ENCODE data around the gene PRPF4.
"Not testable (repeated sequence)": the region's sequence is repeated elsewhere in the genome, so short reads cannot be mapped to it uniquely, and the experiment has no call there.

Gene PRPF4

DNA sequence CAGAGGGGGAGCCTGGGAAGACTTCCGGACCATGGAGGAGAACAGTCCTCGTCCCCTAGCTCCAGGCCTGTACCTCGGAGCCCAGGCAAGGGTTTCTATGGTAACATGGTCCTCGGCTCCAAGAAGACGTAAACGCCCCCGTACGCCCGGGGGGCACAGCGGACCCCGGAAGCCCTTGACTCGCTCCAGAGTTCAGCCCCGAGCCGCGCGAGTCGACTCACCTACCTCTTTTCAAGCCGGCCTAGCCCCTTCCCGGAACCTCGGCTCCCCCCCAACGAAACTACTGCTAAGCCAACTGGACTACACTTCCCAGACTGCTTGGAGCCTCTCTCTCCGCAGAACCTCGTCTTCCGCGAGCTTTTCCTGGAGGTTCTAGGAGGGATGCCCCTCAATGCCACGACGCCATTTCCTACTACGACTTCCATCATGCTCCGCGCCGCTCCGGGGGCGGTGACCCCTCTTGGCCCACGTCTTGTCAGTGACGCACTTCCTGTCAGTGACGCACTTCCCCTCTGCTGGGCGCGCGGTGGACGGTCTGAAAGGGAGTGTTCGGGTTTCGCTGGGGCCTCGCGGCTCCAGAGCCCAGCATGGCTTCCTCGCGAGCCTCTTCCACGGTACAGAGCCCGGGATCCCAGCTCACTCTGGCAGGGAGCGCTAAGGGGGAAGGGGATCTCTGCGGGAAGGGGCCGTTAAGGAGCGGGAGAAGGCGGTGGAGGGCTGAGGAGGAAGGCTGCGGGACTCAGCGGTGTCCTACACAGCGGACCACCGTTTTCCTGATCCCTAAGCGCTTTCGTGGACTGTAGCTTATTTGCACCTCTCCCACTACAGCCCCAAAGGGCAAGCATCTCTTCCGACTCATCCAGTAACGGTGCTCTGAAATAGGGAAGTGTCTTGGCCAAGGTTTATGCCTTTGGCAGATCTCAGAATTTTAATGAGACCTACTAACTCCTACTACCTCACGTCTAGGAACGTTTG lies at the start of gene PRPF4, which contains the start of gene CDC26:
Gene PRPF4 (plus strand): TSS at position 502 of the 975 bp plus-strand sequence. CDS start 86 bp downstream, at position 588.
Gene CDC26 (minus strand): TSS at position 416 of the 975 bp plus-strand sequence. CDS start 3,065 bp downstream, outside the sequence.
- DNase-seq, result peak; percentile 89 to 98 (median 96)

GRCh38 chr9:113227436-113227835 lies 48.0 kb upstream of the PRPF4 start:
- DNase-seq, result no peak

DNA sequence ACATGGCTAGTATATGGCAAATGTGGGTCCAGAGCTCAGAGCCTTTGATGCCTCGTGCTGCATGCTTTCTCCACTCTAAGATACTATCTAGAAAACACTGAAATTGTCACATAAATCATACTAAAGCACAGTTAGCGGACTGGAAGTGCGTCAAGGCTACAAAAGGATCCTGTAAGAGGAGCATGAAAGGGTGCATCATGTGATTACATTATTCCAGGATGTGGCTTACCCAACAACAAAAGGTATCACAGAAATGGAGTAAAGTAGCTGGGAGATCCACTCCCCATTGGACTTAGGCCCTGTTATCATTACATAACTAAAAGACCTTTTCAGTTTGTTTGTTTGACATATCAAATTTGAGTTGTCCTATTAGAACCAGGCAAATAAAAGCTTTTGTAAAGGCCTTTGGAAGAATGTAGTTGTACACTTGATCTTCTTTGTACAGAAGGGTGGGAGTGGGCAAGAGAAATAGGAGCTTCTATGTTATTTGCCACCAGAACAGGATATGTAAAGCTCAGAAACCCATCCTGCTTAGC lies 47.3 kb upstream of the PRPF4 start:
- DNase-seq, result no peak

DNA sequence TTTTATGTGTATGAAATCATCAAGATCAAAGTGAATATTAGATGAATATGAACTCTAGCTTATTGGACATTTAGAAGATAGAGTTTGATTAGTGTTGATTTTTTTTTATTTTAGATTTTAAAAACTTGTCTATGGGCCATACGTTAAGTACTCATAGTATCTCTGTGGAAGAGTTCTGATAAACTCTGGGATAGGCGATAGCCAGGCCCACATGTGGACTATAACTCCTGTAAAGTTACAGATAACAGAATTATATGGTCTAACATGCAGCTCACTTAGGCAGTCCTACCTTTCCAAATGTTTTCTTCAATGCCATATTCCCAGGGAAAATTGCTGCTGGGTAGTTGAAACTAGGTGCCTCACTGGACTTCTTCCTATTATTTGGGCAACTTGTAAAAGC lies 43.8 kb upstream of the PRPF4 start:
- DNase-seq, result no peak

GRCh38 chr9:113235701-113236255 lies 39.7 kb upstream of the PRPF4 start:
- not testable (repeated sequence) for DNase-seq

DNA sequence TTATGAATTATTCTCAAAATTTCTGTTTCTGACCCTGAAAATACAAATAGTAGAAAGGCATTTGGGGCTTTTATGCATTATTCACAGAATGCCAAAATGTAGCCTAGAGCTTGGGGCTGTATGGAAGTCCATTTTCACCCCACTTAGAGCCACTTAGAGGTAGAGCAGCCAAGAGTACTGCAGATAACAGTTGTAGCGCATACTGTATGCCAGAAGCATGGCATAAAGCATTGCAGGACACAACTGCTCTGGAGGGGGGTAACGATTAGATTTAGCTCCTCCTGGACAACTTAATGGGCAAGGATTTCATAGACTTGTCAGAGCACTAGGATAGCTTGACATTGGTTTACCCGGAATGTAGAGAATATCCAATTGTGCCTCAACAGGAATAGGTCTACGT lies 38.4 kb upstream of the PRPF4 start:
- no peak for DNase-seq

- no peak for DNase-seq
Observed at GRCh38 chr9:113238202-113238858, 37.1 kb upstream of the PRPF4 start.

DNA sequence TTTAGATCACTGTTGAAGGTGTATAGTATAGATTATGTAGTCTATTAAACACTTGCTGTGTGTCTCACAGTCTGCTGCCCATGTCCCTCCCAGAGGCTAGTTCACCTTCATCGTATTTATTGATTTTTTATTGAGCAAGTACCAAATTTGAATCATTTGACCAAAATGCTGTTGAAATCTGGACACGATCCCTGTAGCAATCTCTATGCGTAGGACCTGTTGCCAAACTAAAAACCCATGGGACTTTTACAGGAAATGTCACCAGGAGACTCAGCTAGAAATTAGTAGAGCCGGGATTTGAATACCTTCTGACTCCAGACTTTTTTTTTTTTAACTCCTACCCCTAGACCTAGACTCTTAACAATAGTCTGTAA lies 36.6 kb upstream of the PRPF4 start:
- DNase-seq, result no peak

DNA sequence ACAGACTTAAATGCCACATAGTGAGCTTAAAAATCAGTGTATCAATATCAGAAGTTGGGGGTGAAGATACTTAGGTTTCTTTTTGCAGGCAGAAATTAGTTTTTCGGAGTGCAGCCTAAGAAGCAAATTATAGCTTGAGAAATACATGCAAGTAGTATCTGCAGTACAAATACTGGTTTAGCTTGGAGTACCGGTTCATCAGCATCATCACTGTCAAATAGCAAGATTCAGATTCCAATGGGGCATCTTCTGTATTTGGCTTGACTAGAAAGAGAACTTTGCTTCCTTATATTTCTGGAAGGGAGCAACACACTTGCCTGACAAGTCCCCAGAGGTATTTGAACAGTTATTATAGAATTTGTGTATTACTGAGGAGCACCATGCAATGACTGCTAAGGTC lies 34.3 kb upstream of the PRPF4 start:
- no peak for DNase-seq

DNA sequence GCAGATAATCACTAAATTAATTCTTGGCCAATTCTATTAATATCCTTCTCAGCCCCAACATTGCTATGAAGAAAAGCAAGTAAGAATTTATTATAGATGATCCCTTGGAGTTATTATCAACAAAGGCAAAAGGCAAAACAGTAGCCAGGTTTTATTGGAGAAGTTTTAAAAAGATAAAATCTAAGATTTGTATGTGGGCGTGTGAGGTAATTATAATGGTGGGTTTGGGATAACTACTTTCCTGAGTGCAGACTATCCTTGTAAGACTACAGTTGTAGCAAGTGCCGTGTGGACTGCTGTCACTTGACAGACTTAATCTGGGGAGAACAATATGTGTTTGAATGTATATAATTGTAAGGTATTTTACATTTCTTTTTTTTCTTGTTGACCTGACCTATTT lies 30.9 kb upstream of the PRPF4 start:
- DNase-seq, result no peak

GRCh38 chr9:113245894-113246293 lies 29.6 kb upstream of the PRPF4 start:
- no peak for DNase-seq

- no peak for DNase-seq
Observed at GRCh38 chr9:113246928-113247327, 28.5 kb upstream of the PRPF4 start.

GRCh38 chr9:113247640-113248039 lies 27.8 kb upstream of the PRPF4 start:
- no peak for DNase-seq

DNA sequence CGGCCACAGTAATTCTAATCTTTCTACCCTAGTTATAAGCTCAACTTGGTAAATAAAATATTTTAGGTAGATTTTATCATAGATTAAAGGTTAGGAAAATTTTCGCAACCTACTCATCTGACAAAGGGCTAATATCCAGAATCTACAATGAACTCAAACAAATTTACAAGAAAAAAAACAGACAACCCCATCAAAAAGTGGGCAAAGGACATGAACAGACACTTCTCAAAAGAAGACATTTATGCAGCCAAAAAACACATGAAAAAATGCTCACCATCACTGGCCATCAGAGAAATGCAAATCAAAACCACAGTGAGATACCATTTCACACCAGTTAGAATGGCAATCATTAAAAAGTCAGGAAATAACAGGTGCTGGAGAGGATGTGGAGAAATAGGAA lies 25.8 kb upstream of the PRPF4 start:
- not testable (repeated sequence) for DNase-seq

GRCh38 chr9:113250807-113251206 lies 24.7 kb upstream of the PRPF4 start:
- DNase-seq, result no peak

- no peak for DNase-seq
Observed at GRCh38 chr9:113254991-113255390, 20.5 kb upstream of the PRPF4 start.

DNA sequence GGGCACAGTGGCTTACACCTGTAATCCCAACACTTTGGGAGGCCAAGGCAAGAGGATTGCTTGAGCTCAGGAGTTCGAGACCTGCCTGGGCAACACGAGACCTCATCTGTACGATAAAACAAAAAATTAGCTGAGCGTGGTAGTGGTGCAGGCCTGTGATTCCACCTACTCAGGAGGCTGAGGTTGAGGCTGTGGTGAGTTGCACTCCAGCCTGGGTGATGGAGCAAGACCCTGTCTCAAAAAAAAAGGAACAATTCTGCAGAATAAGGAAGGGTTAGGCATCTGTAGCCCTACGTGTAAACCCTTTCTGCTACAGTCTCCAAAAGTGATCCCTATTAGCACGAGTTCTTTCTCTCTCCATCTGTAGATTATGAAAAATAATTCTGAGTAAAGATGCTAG lies 20.0 kb upstream of the PRPF4 start:
- DNase-seq, result no peak

DNA sequence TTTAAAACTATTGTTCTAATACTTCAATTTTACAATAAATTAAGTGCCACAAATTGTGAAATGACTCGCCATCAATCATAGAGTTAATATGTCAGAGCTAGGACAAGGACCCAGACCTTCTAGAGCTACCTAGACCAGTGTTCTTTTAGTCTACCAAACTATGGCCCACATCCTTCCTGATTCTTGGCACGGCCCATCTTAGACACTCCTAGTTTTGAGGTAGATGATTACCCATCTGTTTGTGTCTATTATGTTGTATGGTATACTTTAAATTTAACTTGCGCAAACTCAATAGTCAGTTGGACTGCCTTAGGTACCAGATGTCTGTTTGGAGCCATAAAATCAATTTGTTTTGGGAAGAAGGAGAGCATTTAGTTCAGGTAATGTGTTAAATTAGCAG lies 17.6 kb upstream of the PRPF4 start:
- no peak for DNase-seq

GRCh38 chr9:113258282-113258681 lies 17.2 kb upstream of the PRPF4 start:
- no peak for DNase-seq

DNA sequence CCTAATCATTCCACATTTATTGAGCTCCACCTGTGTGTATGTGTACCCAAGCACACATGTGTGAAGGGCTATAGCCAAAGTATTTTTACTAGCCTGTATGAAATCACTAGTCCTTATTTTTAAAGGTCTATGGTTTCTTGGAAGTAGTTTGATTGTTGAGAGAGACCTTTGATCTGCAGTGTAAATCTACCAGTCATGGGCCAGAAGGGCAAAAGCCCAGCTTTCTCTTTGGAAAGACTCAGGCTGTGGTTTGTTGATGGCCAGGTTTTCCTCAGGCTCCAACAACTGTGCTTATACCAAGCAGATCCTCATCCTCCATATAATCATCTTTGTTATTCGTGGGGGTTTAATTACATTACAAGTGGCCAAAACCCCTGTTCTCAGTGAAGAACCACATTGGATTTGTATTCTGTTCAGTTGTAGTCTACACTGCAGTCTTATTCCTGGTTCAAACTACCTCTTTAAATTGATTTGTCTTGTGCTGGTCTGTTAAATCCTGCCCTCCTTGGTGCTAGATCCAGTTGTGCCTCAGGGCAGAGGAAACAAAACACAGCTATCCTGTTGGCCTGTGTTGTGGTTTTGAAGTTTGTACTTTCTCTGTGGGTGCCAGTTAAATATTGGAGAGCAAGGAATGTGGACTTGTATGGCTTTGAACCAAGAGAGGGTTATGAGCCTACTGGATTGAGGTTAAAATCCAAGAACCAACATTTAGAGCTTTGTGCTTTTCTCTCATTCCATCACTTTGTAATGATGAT lies 13.4 kb upstream of the PRPF4 start:
- no peak for DNase-seq

DNA sequence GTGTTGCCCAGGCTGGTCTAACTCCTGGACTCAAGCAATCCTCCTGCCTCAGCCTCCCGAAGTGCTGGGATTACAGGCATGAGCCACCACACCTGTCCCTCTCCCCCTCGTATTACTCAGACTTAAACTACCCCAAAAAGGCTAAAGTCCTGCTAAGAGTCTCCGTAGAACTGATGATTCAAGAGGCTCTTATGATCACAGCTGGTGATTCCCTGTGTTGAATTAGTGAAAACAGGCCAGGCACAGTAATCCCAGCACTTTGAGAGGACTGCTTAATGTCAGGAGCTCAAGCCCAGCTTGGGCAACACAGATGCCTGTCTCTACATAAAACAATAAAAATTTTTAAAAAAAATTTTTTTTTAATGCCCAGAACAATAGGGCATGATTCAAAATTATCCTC lies 9.3 kb upstream of the PRPF4 start:
- DNase-seq, result no peak

All from amygdala (tissue), 56 donors.